OCI-LY7 (cell line): ENCODE measurements around the gene MRNIP. TPM values are rescaled to one million over a fixed set of nuclear protein-coding genes. Genes with fewer than 3 reads are reported as not detected.

Experiments
- BruUV-seq: library from RNA; stranded (reverse); fragments of 400-500 nt; replicated peaks from 2 replicates; lab custom pipeline; 2021; lab: Mats Ljungman, UMichigan
- CTCF ChIA-PET: fragments of 300-600 bp; sonication (Branson Sonifier 250); formaldehyde crosslinking; loops from one replicate; lab custom pipeline; 2022; ENCODE audit warnings: antibody characterized with exemption; ENCODE audit not compliant: unreplicated experiment; lab: Charles Lee
- POLR2A ChIA-PET: fragments of 300-600 bp; sonication (Branson Sonifier 250); formaldehyde crosslinking; loops from one replicate; lab custom pipeline; 2022; ENCODE audit warnings: antibody characterized with exemption; lab: Charles Lee
- DNase-seq: peaks from one replicate; pipeline ENCODE4 v3.0.0-alpha.2; 2015; ENCODE audit warnings: low spot score
- H2AFZ ChIP-seq: fragments of 200-600 bp; sonication (generic), shearing (Covaris generic); 2 replicates; pipeline ENCODE4 v1.6.1; 2014; ENCODE audit warnings: mild to moderate bottlenecking, antibody characterized with exemption, low read length, moderate library complexity
- H3K27ac ChIP-seq: fragments of 200-600 bp; sonication (generic); 2 replicates; pipeline ENCODE4 v1.5.1; 2014; ENCODE audit warnings: mixed run types, low read depth, mild to moderate bottlenecking, moderate library complexity, low read length, inconsistent platforms; ENCODE audit not compliant: poor library complexity, severe bottlenecking
- H3K36me3 ChIP-seq: fragments of 200-600 bp; sonication (generic); 2 replicates; pipeline ENCODE4 v1.6.1; 2014; ENCODE audit warnings: mild to moderate bottlenecking, antibody characterized with exemption, low read length, moderate library complexity, mixed read lengths; ENCODE audit not compliant: insufficient read depth
- H3K4me1 ChIP-seq: fragments of 200-600 bp; sonication (generic); 2 replicates; pipeline ENCODE4 v1.5.1; 2014; ENCODE audit warnings: mild to moderate bottlenecking, low read length; ENCODE audit not compliant: insufficient read depth, poor library complexity, severe bottlenecking
- H3K4me2 ChIP-seq: fragments of 200-600 bp; sonication (generic); 2 replicates; pipeline ENCODE4 v1.6.1; 2014; ENCODE audit warnings: mild to moderate bottlenecking, low read length
- H3K4me3 ChIP-seq: fragments of 200-600 bp; sonication (generic); 2 replicates; pipeline ENCODE4 v1.5.1; 2014; ENCODE audit warnings: mild to moderate bottlenecking, low read depth, low read length; ENCODE audit not compliant: poor library complexity, severe bottlenecking
- H3K79me2 ChIP-seq: fragments of 200-600 bp; sonication (generic); 2 replicates; pipeline ENCODE4 v1.6.1; 2016; ENCODE audit warnings: low read depth, mild to moderate bottlenecking, low read length, moderate library complexity, mixed read lengths; ENCODE audit not compliant: insufficient read depth
- H3K9me2 ChIP-seq: fragments of 200-600 bp; sonication (generic); 2 replicates; pipeline ENCODE4 v1.6.1; 2016; ENCODE audit warnings: mild to moderate bottlenecking, low read length, mixed read lengths; ENCODE audit not compliant: insufficient read depth
- H3K9me3 ChIP-seq: fragments of 200-600 bp; sonication (generic); 2 replicates; pipeline ENCODE4 v1.6.1; 2014; ENCODE audit warnings: mild to moderate bottlenecking, mixed run types, low read length, mixed read lengths
- H4K20me1 ChIP-seq: fragments of 200-600 bp; sonication (generic); 2 replicates; pipeline ENCODE4 v1.6.1; 2014; ENCODE audit warnings: mild to moderate bottlenecking, antibody characterized with exemption, low read length, moderate library complexity, mixed read lengths; ENCODE audit not compliant: insufficient read depth
- EZH2phosphoT487 ChIP-seq: fragments of 200-600 bp; sonication (generic); IDR thresholded peaks from 2 replicates; pipeline ENCODE4 v1.6.1; 2018; ENCODE audit warnings: low read depth, borderline replicate concordance, mild to moderate bottlenecking, mixed run types, antibody characterized with exemption, low read length, moderate library complexity, mixed read lengths
- intact Hi-C: fragments of 100-400 bp; cut with micrococcal nuclease; formaldehyde crosslinking; loops from one replicate; pipeline ENCODE4 v1.10.0; 2022; ENCODE audit not compliant: unreplicated experiment
- total RNA-seq, 2 experiments: library from RNA; depleted of rRNA in 1 of 2; stranded (reverse); fragments of >200 nt in 1 of 2; shearing (Covaris generic) in 1 of 2; gene quantifications; 2 replicates each; pipeline ENCODE4 v1.2.3, GENCODE V29; 2014 to 2022
- TF ChIP-seq, protein P1 (sequence below): fragments of 200-600 bp; sonication (generic); conservative IDR thresholded peaks from 2 replicates; pipeline ENCODE4 v1.5.1; 2014; ENCODE audit warnings: mild to moderate bottlenecking, antibody characterized with exemption, low read length, moderate library complexity, mixed read lengths

Gene MRNIP
- total RNA-seq, 2 experiments from 2014 or later, result 70.5 to 78.7 TPM

DNA sequence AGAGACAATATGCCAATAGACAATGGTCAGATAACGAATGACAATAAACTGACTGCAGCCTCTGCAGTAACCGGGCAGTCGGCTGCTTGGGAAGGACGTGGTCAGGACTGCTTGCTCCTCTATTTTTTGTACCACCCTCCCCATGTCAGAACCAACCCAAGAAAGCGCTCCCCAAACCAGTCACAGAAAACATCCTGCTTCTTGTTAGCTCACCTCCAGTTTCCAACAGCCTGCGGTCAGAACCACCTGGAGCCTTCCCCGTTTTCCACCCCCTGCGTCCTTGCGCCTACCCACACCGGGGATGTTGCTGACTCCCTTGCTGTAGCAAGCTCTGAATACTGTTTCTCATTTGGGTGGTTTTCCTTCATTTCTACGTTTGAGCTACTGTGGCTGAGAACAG lies 1.7 kb upstream of the MRNIP start:
- TF ChIP-seq EZH2phosphoT487, result no peak
- TF ChIP-seq, protein P1, sequence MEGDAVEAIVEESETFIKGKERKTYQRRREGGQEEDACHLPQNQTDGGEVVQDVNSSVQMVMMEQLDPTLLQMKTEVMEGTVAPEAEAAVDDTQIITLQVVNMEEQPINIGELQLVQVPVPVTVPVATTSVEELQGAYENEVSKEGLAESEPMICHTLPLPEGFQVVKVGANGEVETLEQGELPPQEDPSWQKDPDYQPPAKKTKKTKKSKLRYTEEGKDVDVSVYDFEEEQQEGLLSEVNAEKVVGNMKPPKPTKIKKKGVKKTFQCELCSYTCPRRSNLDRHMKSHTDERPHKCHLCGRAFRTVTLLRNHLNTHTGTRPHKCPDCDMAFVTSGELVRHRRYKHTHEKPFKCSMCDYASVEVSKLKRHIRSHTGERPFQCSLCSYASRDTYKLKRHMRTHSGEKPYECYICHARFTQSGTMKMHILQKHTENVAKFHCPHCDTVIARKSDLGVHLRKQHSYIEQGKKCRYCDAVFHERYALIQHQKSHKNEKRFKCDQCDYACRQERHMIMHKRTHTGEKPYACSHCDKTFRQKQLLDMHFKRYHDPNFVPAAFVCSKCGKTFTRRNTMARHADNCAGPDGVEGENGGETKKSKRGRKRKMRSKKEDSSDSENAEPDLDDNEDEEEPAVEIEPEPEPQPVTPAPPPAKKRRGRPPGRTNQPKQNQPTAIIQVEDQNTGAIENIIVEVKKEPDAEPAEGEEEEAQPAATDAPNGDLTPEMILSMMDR, result no peak
- no peak overlapping the region for H3K27ac ChIP-seq
- H3K4me3 ChIP-seq, result no peak overlapping the region
- peaks cover 22% of the 10 kb centered on the region; the same call in 1 of the 2 replicates for H3K79me2 ChIP-seq
- no peak for DNase-seq
- H3K36me3 ChIP-seq, result peaks cover 46% of the 10 kb centered on the region
- BruUV-seq, result no TSS peak
- H4K20me1 ChIP-seq, result no peaks in the 10 kb centered on the region
- H3K4me1 ChIP-seq, result peaks cover 14% of the 10 kb centered on the region
- ChIA-PET POLR2A (no interaction called here), CTCF (no interaction called here)
- intact Hi-C loops, result no loop called here
- H3K9me2 ChIP-seq, result no peaks in the 10 kb centered on the region
- H3K4me2 ChIP-seq, result 0 out of 2 replicates have a peak overlapping the region, but pooled peaks have one; percentile 76
- peaks cover 5% of the 10 kb centered on the region; the same call in 1 of the 2 replicates for H3K9me3 ChIP-seq
- no peak overlapping the region for H2AFZ ChIP-seq

DNA sequence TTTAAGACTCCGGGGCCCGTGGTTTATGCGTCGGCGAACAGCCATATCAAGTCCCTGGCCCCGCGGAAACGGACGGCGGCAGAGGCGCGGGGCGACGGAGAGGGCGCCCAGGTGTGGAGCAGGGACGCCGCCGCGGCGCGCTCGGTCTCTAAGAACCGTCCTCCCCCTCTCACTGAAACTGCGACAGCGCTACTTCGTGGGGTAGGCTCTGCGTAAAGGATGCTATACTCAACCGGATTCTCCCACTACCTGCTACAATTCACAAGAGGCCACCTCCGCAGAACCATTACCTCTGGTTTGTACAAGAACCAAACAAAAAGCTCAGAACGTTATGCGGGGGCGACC lies 404 bp downstream of the MRNIP start:
- peak; percentile 72 for DNase-seq
- TSS peak; percentile 44 for BruUV-seq
- intact Hi-C loops, result loop anchor here (1.0 to 5.0 kb wide), 3 partner anchors 38 to 117 kb away; partner anchors contain the start of genes SQSTM1 and TBC1D9B

More for the DNA sequence above, 404 bp downstream of the MRNIP start:
- POLR2A ChIA-PET, result interaction anchor here (0.5 to 0.6 kb wide), 2 partner anchors 116 to 1311 kb away, joined by 3 to 4 read pairs; no protein-coding TSS in a partner anchor
- Histone ChIP-seq H3K27ac (peak overlapping the region; percentile 69), H4K20me1 (no peaks in the 10 kb centered on the region), H3K9me2 (no peaks in the 10 kb centered on the region), H3K4me2 (peak overlapping the region; percentile 77), H3K4me1 (peaks cover 30% of the 10 kb centered on the region), H3K4me3 (peak overlapping the region; percentile 90), H3K36me3 (peaks cover 31% of the 10 kb centered on the region), H3K79me2 (peaks cover 35% of the 10 kb centered on the region; the same call in 1 of the 2 replicates), H3K9me3 (peaks cover 5% of the 10 kb centered on the region; the same call in 1 of the 2 replicates), H2AFZ (peak overlapping the region; percentile 76)
- TF ChIP-seq, protein P1, result peak; percentile 31; the same call in 1 of the 2 replicates
- TF ChIP-seq EZH2phosphoT487, result no peak
- CTCF ChIA-PET, result no interaction called here
